ENCODE data around the gene GALNT11. TPM values are rescaled to one million over a fixed set of nuclear protein-coding genes. Genes with fewer than 3 reads are reported as not detected.

GALNT11 gene
- total and polyA plus RNA-seq, 11 donors: 10.6 to 28.8 (median 22.0) TPM

DNA sequence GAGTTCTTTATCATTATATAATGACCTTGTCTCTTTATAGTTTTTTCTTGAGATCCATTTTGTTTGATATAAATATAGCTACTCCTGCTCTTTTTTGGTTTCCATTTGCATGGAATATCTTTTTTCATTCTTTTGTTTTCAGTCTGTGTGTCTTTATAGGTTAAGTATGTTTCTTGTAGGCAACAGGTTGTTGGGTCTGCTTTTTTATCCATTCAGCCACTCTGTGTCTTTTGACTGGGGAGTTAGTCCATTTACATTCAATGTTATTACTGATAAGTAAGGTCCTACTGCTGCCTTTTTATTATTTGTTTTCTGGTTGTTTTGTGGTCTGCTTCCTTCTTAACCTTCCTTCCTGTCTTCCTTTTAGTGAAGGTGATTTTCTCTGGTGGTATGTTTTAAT is 21.1 kb downstream of the GALNT11 start:
- DNase-seq: no peak
- ATAC-seq: no peak
- intact Hi-C loops (cut with DNase I): no loop called here
- Histone ChIP-seq H3K36me3 (peaks cover 0 to 6% (median 0%) of the 10 kb centered on the region in 9 donors), H3K4me3 (no peak overlapping the region), H3K27ac (no peak overlapping the region), H3K9me3 (peaks cover 0 to 61% (median 15%) of the 10 kb centered on the region in 12 donors), H3K4me1 (peaks cover 0 to 16% (median 0%) of the 10 kb centered on the region in 12 donors), H3K27me3 (no peaks in the 10 kb centered on the region)
- no peak for TF ChIP-seq POLR2A (IDR thresholded peaks at IDR 0.05)
- TF ChIP-seq, protein P1, sequence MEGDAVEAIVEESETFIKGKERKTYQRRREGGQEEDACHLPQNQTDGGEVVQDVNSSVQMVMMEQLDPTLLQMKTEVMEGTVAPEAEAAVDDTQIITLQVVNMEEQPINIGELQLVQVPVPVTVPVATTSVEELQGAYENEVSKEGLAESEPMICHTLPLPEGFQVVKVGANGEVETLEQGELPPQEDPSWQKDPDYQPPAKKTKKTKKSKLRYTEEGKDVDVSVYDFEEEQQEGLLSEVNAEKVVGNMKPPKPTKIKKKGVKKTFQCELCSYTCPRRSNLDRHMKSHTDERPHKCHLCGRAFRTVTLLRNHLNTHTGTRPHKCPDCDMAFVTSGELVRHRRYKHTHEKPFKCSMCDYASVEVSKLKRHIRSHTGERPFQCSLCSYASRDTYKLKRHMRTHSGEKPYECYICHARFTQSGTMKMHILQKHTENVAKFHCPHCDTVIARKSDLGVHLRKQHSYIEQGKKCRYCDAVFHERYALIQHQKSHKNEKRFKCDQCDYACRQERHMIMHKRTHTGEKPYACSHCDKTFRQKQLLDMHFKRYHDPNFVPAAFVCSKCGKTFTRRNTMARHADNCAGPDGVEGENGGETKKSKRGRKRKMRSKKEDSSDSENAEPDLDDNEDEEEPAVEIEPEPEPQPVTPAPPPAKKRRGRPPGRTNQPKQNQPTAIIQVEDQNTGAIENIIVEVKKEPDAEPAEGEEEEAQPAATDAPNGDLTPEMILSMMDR (IDR thresholded peaks at IDR 0.05): no peak

DNA sequence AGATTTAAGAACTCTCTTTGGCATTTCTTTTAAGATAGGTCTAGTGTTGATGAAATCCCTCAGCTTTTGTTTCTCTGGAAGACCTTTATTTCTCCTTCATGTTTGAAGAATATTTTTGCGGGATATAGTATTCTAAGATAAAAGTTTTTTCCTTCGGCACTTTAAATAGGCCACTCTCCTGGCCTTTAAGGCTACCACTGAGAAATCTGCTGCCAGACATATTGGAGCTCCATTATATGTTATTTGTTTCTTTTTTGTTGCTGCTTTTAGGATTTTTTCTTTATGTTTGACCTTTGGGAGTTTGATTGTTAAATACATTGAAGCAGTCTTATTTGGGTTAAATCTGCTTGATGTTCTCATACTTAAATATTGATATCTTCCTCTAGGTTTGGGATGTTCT is 22.6 kb downstream of the GALNT11 start:
- TF ChIP-seq POLR2A (IDR thresholded peaks at IDR 0.05): no peak
- TF ChIP-seq, protein P1 (IDR thresholded peaks at IDR 0.05): no peak
- intact Hi-C loops (cut with DNase I): no loop called here
- Histone ChIP-seq H3K27me3 (no peaks in the 10 kb centered on the region), H3K36me3 (peaks cover 0 to 6% (median 0%) of the 10 kb centered on the region in 9 donors), H3K9me3 (peaks cover 0 to 53% (median 15%) of the 10 kb centered on the region in 12 donors), H3K4me1 (peaks cover 0 to 16% (median 0%) of the 10 kb centered on the region in 12 donors), H3K27ac (no peak overlapping the region), H3K4me3 (no peak overlapping the region)
- DNase-seq (no peak), ATAC-seq (no peak)
- WGBS, 4 donors: 96 to 98% (median 98%) methylated on average over 2 of the region's 2 CpGs

DNA sequence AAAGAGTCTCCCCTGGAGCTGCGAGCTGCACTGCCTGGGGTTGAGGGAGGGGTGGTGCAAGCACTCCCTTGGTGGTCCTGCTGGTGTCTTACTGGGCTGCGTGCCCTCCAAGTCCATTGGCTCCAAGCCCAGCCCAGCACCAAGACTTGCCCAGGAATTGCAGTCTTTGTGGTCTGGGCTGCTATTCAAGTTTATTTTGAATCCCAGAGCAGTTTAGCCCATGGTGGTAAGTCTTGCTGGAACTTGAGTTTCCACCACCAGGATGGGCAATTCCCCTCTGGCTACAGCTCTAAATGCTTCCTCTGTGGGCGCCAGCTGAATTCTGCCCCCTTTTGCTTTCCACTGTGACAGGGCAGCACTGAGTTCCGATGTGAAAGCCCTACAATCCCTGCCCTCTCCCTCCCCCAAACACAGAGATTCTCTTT is 25.1 kb downstream of the GALNT11 start:
- DNase-seq (no peak), ATAC-seq (no peak)
- WGBS, 4 donors: 75 to 79% (median 77%) methylated on average over 3 to 4 of the region's 4 CpGs
- no peaks in the 10 kb centered on the region for H3K27me3 ChIP-seq
- H3K9me3 ChIP-seq: peaks cover 0 to 35% (median 8%) of the 10 kb centered on the region in 12 donors
- peaks cover 0 to 6% (median 0%) of the 10 kb centered on the region in 9 donors for H3K36me3 ChIP-seq
- peaks cover 0 to 18% (median 5%) of the 10 kb centered on the region in 12 donors for H3K4me1 ChIP-seq
- intact Hi-C loops (cut with DNase I): no loop called here
- no peak overlapping the region for H3K27ac ChIP-seq
- TF ChIP-seq, protein P1 (IDR thresholded peaks at IDR 0.05): no peak
- no peak for TF ChIP-seq POLR2A (IDR thresholded peaks at IDR 0.05)
- no peak overlapping the region for H3K4me3 ChIP-seq

DNA sequence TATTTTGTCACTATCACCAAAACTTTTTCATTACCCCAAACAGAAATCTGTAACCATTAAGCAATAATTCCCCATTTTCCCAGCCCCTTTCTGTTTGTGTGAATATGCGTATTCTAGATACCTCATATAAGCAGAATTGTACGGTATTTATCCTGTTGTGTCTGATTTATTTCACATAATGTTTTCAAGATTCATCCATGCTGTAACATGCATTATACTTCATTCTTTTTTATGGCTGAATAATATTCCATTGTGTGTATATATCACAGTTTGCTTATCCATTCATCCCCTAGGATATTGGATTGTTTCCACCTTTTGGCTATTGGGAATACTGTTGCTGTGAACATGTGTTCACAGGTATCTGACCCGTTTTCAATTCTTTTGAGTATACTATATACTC is 26.5 kb downstream of the GALNT11 start:
- peaks cover 0 to 18% (median 5%) of the 10 kb centered on the region in 12 donors for H3K4me1 ChIP-seq
- no peaks in the 10 kb centered on the region for H3K36me3 ChIP-seq
- H3K4me3 ChIP-seq: no peak overlapping the region
- H3K9me3 ChIP-seq: peaks cover 0 to 21% (median 0%) of the 10 kb centered on the region in 12 donors
- DNase-seq (no peak), ATAC-seq (no peak)
- 94 to 98% (median 98%) methylated on average over 3 of the region's 3 CpGs for WGBS, 4 donors
- H3K27me3 ChIP-seq: no peaks in the 10 kb centered on the region
- TF ChIP-seq, protein P1 (IDR thresholded peaks at IDR 0.05): no peak
- TF ChIP-seq POLR2A (IDR thresholded peaks at IDR 0.05): no peak
- intact Hi-C loops (cut with DNase I): no loop called here
- H3K27ac ChIP-seq: no peak overlapping the region

All from heart left ventricle (tissue), 16 donors.